Uterus (tissue), 4 donors: ENCODE results near the gene STAB2. TPM values are rescaled to one million over a fixed set of nuclear protein-coding genes. Genes with fewer than 3 reads are reported as not detected.
"Not testable (repeated sequence)": the region's sequence is repeated elsewhere in the genome, so short reads cannot be mapped to it uniquely, and the experiment has no call there.

Experiments used
- DNase-seq, 2 donors: peaks; one replicate each; pipeline ENCODE4 v3.0.0-alpha.2; 2019 to 2020
- H3K27ac ChIP-seq, 2 donors: fragments of 200-600 bp; sonication (generic); 1 replicate in 1 of 2; 2 replicates in 1 of 2; pipeline ENCODE4 v1.5.1; 2016 to 2018
- H3K27me3 ChIP-seq, 2 donors: fragments of 200-600 bp; sonication (generic); one replicate each; pipeline ENCODE4 v1.5.1; 2018 to 2019; ENCODE audit warnings: control low read depth in 1 of 2
- H3K36me3 ChIP-seq, 2 donors: fragments of 200-600 bp; sonication (generic); one replicate each; pipeline ENCODE4 v1.5.1; 2019; ENCODE audit warnings: control low read depth in 1 of 2
- H3K4me1 ChIP-seq, 2 donors: fragments of 200-600 bp; sonication (generic); one replicate each; pipeline ENCODE4 v1.5.1; 2018 to 2019; ENCODE audit warnings: control low read depth in 1 of 2
- H3K4me3 ChIP-seq, 2 donors: fragments of 200-600 bp; sonication (generic); 1 replicate in 1 of 2; 2 replicates in 1 of 2; pipeline ENCODE4 v1.5.1; 2018 to 2019; ENCODE audit warnings: mild to moderate bottlenecking in 1 of 2
- H3K9me3 ChIP-seq, 2 donors: fragments of 200-600 bp; sonication (generic); one replicate each; pipeline ENCODE4 v1.5.1; 2019; ENCODE audit warnings: control low read depth in 1 of 2
- POLR2A ChIP-seq, 2 donors: fragments of 450-650 bp; IDR thresholded peaks; one replicate each; pipeline ENCODE4 v1.6.1; 2016; ENCODE audit warnings: antibody characterized with exemption in 2 of 2, mild to moderate bottlenecking in 1 of 2, moderate library complexity in 1 of 2
- intact Hi-C: fragments of 100-400 bp; cut with DNase I; formaldehyde crosslinking; loops from one replicate; pipeline ENCODE4 v1.15.1; 2023; ENCODE audit warnings: low total_unique reads
- total RNA-seq, 4 donors: library from RNA; depleted of rRNA in 3 of 4; stranded (reverse); fragments of >200 nt in 3 of 4; gene quantifications; one replicate each; pipeline versions ENCODE4 v1.1.0 to v1.2.4, GENCODE V29; 2014 to 2023
- TF ChIP-seq, protein P1 (sequence below), 4 experiments: fragments of 200-600 bp in 2 of 4; fragments of 450-650 bp in 2 of 4; sonication (generic) in 2 of 4; IDR thresholded peaks; one replicate each; pipeline ENCODE4 v1.5.1; 2016 to 2019; ENCODE audit warnings: antibody characterized with exemption in 4 of 4, mild to moderate bottlenecking in 2 of 4, moderate library complexity in 1 of 4
- donor health status: DM: yes; HTN: yes; CAD: no.

STAB2 gene
- total RNA-seq, 4 donors from 2014 or later = 0.21 to 19.4 (median 2.6) TPM; not detected in 1

DNA sequence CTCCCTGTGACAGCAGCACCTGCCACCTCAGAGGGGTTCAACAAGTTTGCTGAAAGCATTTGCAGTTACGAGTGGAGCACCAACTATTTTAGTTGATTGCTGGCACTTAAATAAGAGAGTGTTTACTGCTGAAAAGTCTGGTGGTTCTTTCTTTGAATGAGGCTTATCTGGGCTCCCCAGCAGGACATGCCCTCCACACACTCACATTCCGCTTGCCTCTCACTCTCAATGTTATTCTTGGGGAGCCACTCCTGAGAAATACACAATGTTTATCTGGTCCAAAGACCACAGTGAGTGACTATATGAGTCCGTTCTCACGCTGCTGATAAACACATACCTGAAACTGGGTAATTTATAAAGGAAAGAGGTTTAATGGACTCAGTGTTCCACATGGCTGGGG lies 222.1 kb downstream of the STAB2 start:
- intact Hi-C loops = no loop called here

GRCh38 chr12:103809639-103810038 lies 222.6 kb downstream of the STAB2 start:
- intact Hi-C loops, H3K36me3 ChIP-seq, H3K27ac ChIP-seq, H3K27me3 ChIP-seq, H3K4me3 ChIP-seq, H3K9me3 ChIP-seq, DNase-seq, H3K4me1 ChIP-seq: not testable (repeated sequence)

More for the DNA sequence above, 222.1 kb downstream of the STAB2 start:
- no peak for TF ChIP-seq POLR2A (IDR thresholded peaks at IDR 0.05)
- TF ChIP-seq, protein P1, sequence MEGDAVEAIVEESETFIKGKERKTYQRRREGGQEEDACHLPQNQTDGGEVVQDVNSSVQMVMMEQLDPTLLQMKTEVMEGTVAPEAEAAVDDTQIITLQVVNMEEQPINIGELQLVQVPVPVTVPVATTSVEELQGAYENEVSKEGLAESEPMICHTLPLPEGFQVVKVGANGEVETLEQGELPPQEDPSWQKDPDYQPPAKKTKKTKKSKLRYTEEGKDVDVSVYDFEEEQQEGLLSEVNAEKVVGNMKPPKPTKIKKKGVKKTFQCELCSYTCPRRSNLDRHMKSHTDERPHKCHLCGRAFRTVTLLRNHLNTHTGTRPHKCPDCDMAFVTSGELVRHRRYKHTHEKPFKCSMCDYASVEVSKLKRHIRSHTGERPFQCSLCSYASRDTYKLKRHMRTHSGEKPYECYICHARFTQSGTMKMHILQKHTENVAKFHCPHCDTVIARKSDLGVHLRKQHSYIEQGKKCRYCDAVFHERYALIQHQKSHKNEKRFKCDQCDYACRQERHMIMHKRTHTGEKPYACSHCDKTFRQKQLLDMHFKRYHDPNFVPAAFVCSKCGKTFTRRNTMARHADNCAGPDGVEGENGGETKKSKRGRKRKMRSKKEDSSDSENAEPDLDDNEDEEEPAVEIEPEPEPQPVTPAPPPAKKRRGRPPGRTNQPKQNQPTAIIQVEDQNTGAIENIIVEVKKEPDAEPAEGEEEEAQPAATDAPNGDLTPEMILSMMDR (IDR thresholded peaks at IDR 0.05) = no peak
- H3K36me3 ChIP-seq = no peaks in the 10 kb centered on the region
- peaks cover 4 to 7% of the 10 kb centered on the region in 2 donors for H3K4me1 ChIP-seq
- DNase-seq = no peak
- H3K9me3 ChIP-seq = no peaks in the 10 kb centered on the region
- no peaks in the 10 kb centered on the region for H3K27me3 ChIP-seq
- peak overlapping the region in 1 of 2 donors; percentile 68 for H3K27ac ChIP-seq
- H3K4me3 ChIP-seq = no peak overlapping the region

DNA sequence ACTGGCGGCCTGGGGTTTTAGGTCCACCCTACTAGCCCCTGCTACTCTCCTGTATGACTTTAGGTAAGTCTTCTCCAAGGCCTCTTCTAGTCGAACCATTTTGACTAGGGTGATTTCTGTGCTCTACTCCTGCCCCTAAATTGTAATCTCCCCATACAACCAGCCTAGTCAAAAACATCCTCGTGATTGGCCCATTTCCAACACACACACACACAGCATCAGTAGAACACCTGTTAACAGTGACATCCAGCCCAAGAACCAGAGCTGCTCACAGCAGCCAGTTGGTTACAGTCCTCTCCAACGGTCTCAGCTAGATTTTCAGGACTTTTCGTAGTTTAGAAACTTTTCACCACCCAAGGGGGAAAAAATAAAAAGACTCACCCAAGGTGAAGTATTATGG lies 223.0 kb downstream of the STAB2 start:
- no peaks in the 10 kb centered on the region for H3K36me3 ChIP-seq
- TF ChIP-seq, protein P1 (IDR thresholded peaks at IDR 0.05) = no peak
- TF ChIP-seq POLR2A (IDR thresholded peaks at IDR 0.05) = no peak

DNA sequence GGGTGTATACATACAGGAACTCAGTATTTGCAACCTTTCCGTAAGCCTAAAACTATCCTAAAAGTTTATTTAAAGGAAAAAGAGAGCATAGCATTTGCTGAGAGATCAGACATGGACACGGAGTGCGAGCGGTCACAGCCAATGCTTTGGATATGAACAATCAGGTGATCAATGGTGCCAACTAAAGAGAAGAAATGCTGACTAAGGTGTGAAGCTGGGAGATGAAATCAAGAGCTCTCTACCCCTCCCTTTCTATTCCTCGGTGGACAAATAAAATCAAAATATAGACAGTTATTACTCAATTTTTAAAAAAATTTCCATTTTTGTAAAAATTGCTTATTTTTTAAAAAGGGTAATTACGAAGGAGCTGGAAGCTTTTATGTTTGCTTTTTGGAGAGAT lies 224.7 kb downstream of the STAB2 start:
- Histone ChIP-seq H3K9me3 (no peaks in the 10 kb centered on the region), H3K27me3 (no peaks in the 10 kb centered on the region), H3K36me3 (no peaks in the 10 kb centered on the region), H3K4me1 (peaks cover 0 to 6% of the 10 kb centered on the region in 2 donors), H3K27ac (no peak overlapping the region), H3K4me3 (no peak overlapping the region)
- no peak for DNase-seq
- intact Hi-C loops = no loop called here
- TF ChIP-seq, protein P1 (IDR thresholded peaks at IDR 0.05) = no peak
- no peak for TF ChIP-seq POLR2A (IDR thresholded peaks at IDR 0.05)

More for the DNA sequence above, 223.0 kb downstream of the STAB2 start:
- Histone ChIP-seq H3K4me1 (peaks cover 6 to 7% of the 10 kb centered on the region in 2 donors), H3K9me3 (no peaks in the 10 kb centered on the region), H3K27me3 (no peaks in the 10 kb centered on the region), H3K4me3 (no peak overlapping the region), H3K27ac (no peak overlapping the region)
- intact Hi-C loops = no loop called here
- DNase-seq = no peak

GRCh38 chr12:103812789-103813188 lies 225.7 kb downstream of the STAB2 start:
- no peak for DNase-seq
- H3K27ac ChIP-seq = no peak overlapping the region
- peaks cover 0 to 6% of the 10 kb centered on the region in 2 donors for H3K4me1 ChIP-seq
- intact Hi-C loops = no loop called here
- no peaks in the 10 kb centered on the region for H3K9me3 ChIP-seq
- no peak overlapping the region for H3K4me3 ChIP-seq
- H3K27me3 ChIP-seq = no peaks in the 10 kb centered on the region
- no peaks in the 10 kb centered on the region for H3K36me3 ChIP-seq
- TF ChIP-seq, protein P1 (IDR thresholded peaks at IDR 0.05) = no peak
- no peak for TF ChIP-seq POLR2A (IDR thresholded peaks at IDR 0.05)

- Histone ChIP-seq H3K9me3 (no peaks in the 10 kb centered on the region), H3K4me1 (peaks cover 0 to 6% of the 10 kb centered on the region in 2 donors), H3K27ac (no peak overlapping the region), H3K4me3 (no peak overlapping the region), H3K36me3 (no peaks in the 10 kb centered on the region), H3K27me3 (no peaks in the 10 kb centered on the region)
- intact Hi-C loops = no loop called here
- no peak for DNase-seq
- no peak for TF ChIP-seq POLR2A (IDR thresholded peaks at IDR 0.05)
- TF ChIP-seq, protein P1 (IDR thresholded peaks at IDR 0.05) = no peak
Observed at GRCh38 chr12:103813426-103813825, 226.4 kb downstream of the STAB2 start.
